WTC11 (cell line): ENCODE results near the gene LGR6. TPM values are rescaled to one million over a fixed set of nuclear protein-coding genes. Genes with fewer than 3 reads are reported as not detected.
A peak's percentile ranks its signal among the peaks of the same experiment; 100 is the strongest.

Experiments
- ATAC-seq: fragments of 200-7000 bp; cut with Tn5 transposase; 2 replicates; pipeline ENCODE4 v1.10.0; 2021; ENCODE audit warnings: mild to moderate bottlenecking, moderate library complexity
- CTCF ChIA-PET: fragments of 300-600 bp; sonication (Branson Sonifier 250); formaldehyde crosslinking; loops from one replicate; lab custom pipeline; 2021; ENCODE audit warnings: antibody characterized with exemption; lab: Charles Lee
- POLR2A ChIA-PET: fragments of 350-600 bp; sonication (Branson Sonifier 250); formaldehyde crosslinking; loops from one replicate; lab custom pipeline; 2021; ENCODE audit warnings: antibody characterized with exemption; lab: Charles Lee
- DNase-seq: peaks from one replicate; pipeline ENCODE4 v3.0.0; 2021; ENCODE audit warnings: low spot score
- H3K27ac Mint-ChIP-seq: 2 replicates; pipeline ENCODE4 v1.8.0; 2021; ENCODE audit warnings: mixed read lengths
- H3K27me3 Mint-ChIP-seq: 2 replicates; pipeline ENCODE4 v1.8.0; 2021; ENCODE audit warnings: low read depth, mild to moderate bottlenecking, moderate library complexity, mixed read lengths
- H3K36me3 Mint-ChIP-seq: 2 replicates; pipeline ENCODE4 v1.8.0; 2021; ENCODE audit warnings: mixed read lengths
- H3K4me1 Mint-ChIP-seq: 2 replicates; pipeline ENCODE4 v1.8.0; 2022; ENCODE audit warnings: mixed read lengths
- H3K4me3 Mint-ChIP-seq: 2 replicates; pipeline ENCODE4 v1.8.0; 2021; ENCODE audit warnings: mild to moderate bottlenecking, moderate library complexity, mixed read lengths
- H3K9me3 Mint-ChIP-seq: 2 replicates; pipeline ENCODE4 v1.8.0; 2021; ENCODE audit warnings: mixed read lengths
- CBFB ChIP-seq: sonication (generic); formaldehyde crosslinking; IDR thresholded peaks from 2 replicates; pipeline ENCODE4 v1.8.1; 2022; ENCODE audit warnings: mild to moderate bottlenecking, low read depth, missing genetic modification reagents
- CREM ChIP-seq: sonication (generic); formaldehyde crosslinking; IDR thresholded peaks from 2 replicates; pipeline ENCODE4 v1.8.1; 2022; ENCODE audit warnings: mild to moderate bottlenecking, missing genetic modification reagents, moderate library complexity
- FOXJ3 ChIP-seq: sonication (generic); formaldehyde crosslinking; IDR thresholded peaks from 2 replicates; pipeline ENCODE4 v1.9.0; 2021; ENCODE audit warnings: missing genetic modification reagents, mild to moderate bottlenecking, borderline replicate concordance
- IRF2 ChIP-seq: sonication (generic); formaldehyde crosslinking; IDR thresholded peaks from 2 replicates; pipeline ENCODE4 v1.8.0; 2022; ENCODE audit warnings: low read depth, missing genetic modification reagents, borderline replicate concordance
- NFYB ChIP-seq: sonication (generic); formaldehyde crosslinking; conservative IDR thresholded peaks from 2 replicates; pipeline ENCODE4 v1.8.0; 2022; ENCODE audit warnings: low read depth, missing genetic modification reagents
- ZNF138 ChIP-seq: sonication (generic); formaldehyde crosslinking; conservative IDR thresholded peaks from 2 replicates; pipeline ENCODE4 v1.8.1; 2022; ENCODE audit warnings: mild to moderate bottlenecking, moderate library complexity, missing genetic modification reagents
- ZNF219 ChIP-seq: sonication (generic); formaldehyde crosslinking; IDR thresholded peaks from 2 replicates; pipeline ENCODE4 v1.8.0; 2023; ENCODE audit warnings: missing genetic modification reagents, mild to moderate bottlenecking, borderline replicate concordance
- total RNA-seq: library from RNA; stranded (reverse); gene quantifications from 3 replicates; pipeline ENCODE4 v1.2.3, GENCODE V29; 2021
- TF ChIP-seq, protein P1 (sequence below): sonication (generic); formaldehyde crosslinking; IDR thresholded peaks from 2 replicates; pipeline ENCODE4 v1.8.0; 2022; ENCODE audit warnings: mild to moderate bottlenecking, missing genetic modification reagents
- TF ChIP-seq, protein P2 (sequence below): fragments of 250-450 bp; sonication (Bioruptor Pico); IDR thresholded peaks from 2 replicates; pipeline ENCODE4 v1.8.0; 2021; ENCODE audit warnings: mild to moderate bottlenecking
- TF ChIP-seq, protein P3 (sequence below): sonication (generic); formaldehyde crosslinking; IDR thresholded peaks from 2 replicates; pipeline ENCODE4 v1.8.1; 2022; ENCODE audit warnings: missing genetic modification reagents, borderline replicate concordance
- TF ChIP-seq, protein P4 (sequence below): sonication (generic); formaldehyde crosslinking; IDR thresholded peaks from 2 replicates; pipeline ENCODE4 v1.8.1; 2023; ENCODE audit warnings: mild to moderate bottlenecking, missing genetic modification reagents
- TF ChIP-seq, protein P5 (sequence below): sonication (generic); formaldehyde crosslinking; IDR thresholded peaks from 2 replicates; pipeline ENCODE4 v1.8.0; 2022; ENCODE audit warnings: mild to moderate bottlenecking, missing genetic modification reagents
- TF ChIP-seq, protein P6 (sequence below): fragments of 200-600 bp; IDR thresholded peaks from 2 replicates; pipeline ENCODE4 v1.8.0; 2022; ENCODE audit warnings: antibody characterized with exemption

LGR6 gene
- total RNA-seq, 1 experiment from 2014 or later, result 1.1 TPM

DNA sequence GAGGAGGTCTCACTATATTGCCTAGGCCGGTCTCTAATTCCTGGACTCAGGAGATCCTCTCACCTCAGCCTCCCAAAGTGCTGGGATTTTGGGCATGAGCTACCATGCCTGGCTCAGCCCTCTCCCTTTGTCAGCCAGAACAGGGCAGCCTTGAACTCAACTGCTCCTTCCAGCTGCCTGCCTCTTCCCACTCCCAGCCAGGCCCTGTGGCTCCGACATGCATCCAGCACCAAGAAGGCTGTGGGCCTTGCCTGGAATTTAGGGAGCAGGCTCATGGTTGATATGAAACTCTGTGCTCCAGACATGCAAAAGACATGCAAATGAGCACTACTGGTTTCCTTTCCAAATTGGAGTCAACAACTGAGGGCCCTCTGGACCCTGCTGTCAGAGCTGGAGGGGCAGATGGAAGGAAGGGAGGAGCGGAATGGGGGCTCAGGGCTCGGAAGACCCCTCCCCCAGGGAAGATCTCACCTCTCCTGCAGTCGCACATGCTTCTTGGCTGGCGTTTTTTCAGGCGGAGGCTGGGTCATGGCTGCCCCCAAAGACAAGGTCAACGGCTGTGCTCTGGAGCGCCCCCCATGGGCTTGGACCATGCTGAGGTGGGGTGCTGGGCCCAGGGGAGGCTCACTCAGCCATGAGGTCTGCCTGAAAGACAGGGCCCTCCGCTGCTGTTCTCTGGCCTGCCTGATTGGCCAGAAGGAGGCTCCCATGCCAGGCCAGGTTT is 34.6 kb upstream of the LGR6 start:
- Mint-ChIP-seq H3K36me3 (no peaks in the 10 kb centered on the region), H3K27me3 (no peaks in the 10 kb centered on the region; the same call in 1 of the 2 replicates), H3K4me1 (peaks cover 46% of the 10 kb centered on the region), H3K4me3 (no peak overlapping the region), H3K9me3 (no peaks in the 10 kb centered on the region), H3K27ac (peak overlapping the region; percentile 14; the same call in 1 of the 2 replicates)
- no peak for DNase-seq
- POLR2A ChIA-PET, result no interaction called here
- TF ChIP-seq ZNF138 (CRISPR knock-in tag), result no peak
- TF ChIP-seq, protein P1, sequence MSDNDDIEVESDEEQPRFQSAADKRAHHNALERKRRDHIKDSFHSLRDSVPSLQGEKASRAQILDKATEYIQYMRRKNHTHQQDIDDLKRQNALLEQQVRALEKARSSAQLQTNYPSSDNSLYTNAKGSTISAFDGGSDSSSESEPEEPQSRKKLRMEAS (CRISPR knock-in tag), result 0 out of 2 replicates have a peak, but pooled peaks have one; percentile 7
- CTCF ChIA-PET, result interaction anchor here (1.2 to 1.7 kb wide), 2 partner anchors 23 to 34 kb away, joined by 3 read pairs; no protein-coding TSS in a partner anchor
- ATAC-seq, result no peak

DNA sequence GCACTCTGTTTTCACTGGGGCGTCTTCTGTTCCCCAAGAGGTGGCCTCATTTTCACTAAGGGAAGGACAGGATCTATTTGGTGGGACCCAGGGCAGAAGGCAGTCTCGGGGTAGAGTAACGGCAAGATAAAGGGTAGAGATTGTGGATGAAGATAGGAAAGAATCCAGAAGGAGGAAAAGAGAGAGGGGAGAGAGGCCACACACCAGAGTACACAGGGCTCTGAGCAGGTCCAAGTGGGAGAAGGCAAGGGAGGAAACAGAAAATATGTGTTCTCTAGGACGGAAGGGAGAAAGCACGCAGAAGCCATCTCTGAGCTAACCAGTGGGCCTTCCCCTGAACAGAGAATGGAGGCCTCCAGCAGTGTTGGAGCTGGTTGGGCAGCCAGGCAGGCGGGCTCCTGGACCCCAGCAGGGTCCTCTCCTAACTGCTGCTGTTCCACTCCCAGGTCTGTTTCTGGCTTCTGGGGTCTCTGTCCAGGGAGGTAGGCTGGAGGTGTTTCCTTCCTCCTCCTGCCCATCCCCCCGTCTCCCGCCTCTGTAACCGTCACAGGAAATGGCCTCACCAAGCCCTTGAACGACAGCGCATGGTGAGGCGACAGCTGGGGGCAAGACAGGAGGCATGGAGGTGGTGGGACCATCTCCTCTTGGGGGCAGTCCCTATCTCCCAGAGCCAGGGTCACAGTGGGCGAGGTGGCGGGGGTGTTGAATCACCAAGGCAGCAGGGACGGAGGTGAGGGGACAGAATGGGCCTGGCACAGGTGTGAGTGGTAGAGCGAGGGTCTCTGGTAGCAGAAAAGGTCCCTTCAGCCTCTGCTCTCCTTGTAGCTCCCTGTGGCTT is 33.8 kb upstream of the LGR6 start:
- H3K27ac Mint-ChIP-seq, result peak overlapping the region; percentile 14; the same call in 1 of the 2 replicates
- TF ChIP-seq, protein P2, sequence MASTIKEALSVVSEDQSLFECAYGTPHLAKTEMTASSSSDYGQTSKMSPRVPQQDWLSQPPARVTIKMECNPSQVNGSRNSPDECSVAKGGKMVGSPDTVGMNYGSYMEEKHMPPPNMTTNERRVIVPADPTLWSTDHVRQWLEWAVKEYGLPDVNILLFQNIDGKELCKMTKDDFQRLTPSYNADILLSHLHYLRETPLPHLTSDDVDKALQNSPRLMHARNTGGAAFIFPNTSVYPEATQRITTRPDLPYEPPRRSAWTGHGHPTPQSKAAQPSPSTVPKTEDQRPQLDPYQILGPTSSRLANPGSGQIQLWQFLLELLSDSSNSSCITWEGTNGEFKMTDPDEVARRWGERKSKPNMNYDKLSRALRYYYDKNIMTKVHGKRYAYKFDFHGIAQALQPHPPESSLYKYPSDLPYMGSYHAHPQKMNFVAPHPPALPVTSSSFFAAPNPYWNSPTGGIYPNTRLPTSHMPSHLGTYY (CRISPR knock-in tag), result no peak
- no peak for TF ChIP-seq CBFB (CRISPR knock-in tag)
- no peak for TF ChIP-seq NFYB
- no peak for TF ChIP-seq IRF2 (CRISPR knock-in tag)
- TF ChIP-seq, protein P3, sequence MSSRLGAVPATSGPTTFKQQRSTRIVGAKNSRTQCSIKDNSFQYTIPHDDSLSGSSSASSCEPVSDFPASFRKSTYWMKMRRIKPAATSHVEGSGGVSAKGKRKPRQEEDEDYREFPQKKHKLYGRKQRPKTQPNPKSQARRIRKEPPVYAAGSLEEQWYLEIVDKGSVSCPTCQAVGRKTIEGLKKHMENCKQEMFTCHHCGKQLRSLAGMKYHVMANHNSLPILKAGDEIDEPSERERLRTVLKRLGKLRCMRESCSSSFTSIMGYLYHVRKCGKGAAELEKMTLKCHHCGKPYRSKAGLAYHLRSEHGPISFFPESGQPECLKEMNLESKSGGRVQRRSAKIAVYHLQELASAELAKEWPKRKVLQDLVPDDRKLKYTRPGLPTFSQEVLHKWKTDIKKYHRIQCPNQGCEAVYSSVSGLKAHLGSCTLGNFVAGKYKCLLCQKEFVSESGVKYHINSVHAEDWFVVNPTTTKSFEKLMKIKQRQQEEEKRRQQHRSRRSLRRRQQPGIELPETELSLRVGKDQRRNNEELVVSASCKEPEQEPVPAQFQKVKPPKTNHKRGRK, result no peak
- TF ChIP-seq, protein P4, sequence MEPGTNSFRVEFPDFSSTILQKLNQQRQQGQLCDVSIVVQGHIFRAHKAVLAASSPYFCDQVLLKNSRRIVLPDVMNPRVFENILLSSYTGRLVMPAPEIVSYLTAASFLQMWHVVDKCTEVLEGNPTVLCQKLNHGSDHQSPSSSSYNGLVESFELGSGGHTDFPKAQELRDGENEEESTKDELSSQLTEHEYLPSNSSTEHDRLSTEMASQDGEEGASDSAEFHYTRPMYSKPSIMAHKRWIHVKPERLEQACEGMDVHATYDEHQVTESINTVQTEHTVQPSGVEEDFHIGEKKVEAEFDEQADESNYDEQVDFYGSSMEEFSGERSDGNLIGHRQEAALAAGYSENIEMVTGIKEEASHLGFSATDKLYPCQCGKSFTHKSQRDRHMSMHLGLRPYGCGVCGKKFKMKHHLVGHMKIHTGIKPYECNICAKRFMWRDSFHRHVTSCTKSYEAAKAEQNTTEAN (CRISPR knock-in tag), result no peak
- no peak for TF ChIP-seq FOXJ3 (CRISPR knock-in tag)
- TF ChIP-seq, protein P5, sequence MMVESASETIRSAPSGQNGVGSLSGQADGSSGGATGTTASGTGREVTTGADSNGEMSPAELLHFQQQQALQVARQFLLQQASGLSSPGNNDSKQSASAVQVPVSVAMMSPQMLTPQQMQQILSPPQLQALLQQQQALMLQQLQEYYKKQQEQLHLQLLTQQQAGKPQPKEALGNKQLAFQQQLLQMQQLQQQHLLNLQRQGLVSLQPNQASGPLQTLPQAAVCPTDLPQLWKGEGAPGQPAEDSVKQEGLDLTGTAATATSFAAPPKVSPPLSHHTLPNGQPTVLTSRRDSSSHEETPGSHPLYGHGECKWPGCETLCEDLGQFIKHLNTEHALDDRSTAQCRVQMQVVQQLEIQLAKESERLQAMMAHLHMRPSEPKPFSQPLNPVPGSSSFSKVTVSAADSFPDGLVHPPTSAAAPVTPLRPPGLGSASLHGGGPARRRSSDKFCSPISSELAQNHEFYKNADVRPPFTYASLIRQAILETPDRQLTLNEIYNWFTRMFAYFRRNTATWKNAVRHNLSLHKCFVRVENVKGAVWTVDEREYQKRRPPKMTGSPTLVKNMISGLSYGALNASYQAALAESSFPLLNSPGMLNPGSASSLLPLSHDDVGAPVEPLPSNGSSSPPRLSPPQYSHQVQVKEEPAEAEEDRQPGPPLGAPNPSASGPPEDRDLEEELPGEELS, result no peak
- no peak for TF ChIP-seq CREM (CRISPR knock-in tag)
- TF ChIP-seq, protein P6, sequence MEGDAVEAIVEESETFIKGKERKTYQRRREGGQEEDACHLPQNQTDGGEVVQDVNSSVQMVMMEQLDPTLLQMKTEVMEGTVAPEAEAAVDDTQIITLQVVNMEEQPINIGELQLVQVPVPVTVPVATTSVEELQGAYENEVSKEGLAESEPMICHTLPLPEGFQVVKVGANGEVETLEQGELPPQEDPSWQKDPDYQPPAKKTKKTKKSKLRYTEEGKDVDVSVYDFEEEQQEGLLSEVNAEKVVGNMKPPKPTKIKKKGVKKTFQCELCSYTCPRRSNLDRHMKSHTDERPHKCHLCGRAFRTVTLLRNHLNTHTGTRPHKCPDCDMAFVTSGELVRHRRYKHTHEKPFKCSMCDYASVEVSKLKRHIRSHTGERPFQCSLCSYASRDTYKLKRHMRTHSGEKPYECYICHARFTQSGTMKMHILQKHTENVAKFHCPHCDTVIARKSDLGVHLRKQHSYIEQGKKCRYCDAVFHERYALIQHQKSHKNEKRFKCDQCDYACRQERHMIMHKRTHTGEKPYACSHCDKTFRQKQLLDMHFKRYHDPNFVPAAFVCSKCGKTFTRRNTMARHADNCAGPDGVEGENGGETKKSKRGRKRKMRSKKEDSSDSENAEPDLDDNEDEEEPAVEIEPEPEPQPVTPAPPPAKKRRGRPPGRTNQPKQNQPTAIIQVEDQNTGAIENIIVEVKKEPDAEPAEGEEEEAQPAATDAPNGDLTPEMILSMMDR, result no peak
- TF ChIP-seq ZNF219 (CRISPR knock-in tag), result no peak
- ChIA-PET CTCF (interaction anchor here (0.9 to 3.1 kb wide), 5 partner anchors 24 to 33 kb away, joined by 3 to 9 read pairs (median 4); no protein-coding TSS in a partner anchor), POLR2A (no interaction called here)
- ATAC-seq (no peak), DNase-seq (no peak)
- no peaks in the 10 kb centered on the region; the same call in 1 of the 2 replicates for H3K27me3 Mint-ChIP-seq
- H3K9me3 Mint-ChIP-seq, result no peaks in the 10 kb centered on the region
- H3K4me1 Mint-ChIP-seq, result peaks cover 39% of the 10 kb centered on the region
- H3K36me3 Mint-ChIP-seq, result no peaks in the 10 kb centered on the region
- H3K4me3 Mint-ChIP-seq, result no peak overlapping the region
